ENCODE results near the gene PLCL1.

DNA sequence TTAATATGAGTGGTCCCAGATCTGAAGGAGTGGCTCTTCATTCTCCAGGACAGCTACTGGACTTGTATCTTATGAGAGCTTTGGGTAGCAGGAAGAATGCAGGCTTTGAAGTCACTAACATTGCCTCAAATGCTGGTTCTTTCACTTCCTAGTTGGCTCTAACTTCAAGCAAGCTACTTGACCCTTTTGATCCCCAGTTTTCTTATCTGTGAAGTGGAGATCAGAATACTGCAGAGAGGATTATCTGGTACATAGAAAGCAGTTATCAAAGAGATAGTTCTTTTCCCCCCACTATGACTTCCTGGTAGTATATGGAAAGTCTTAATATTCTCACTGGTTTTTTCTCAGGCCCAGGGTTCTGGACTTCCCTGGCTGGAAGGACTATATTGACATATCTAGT lies 3.4 kb upstream of the PLCL1 start:
- TF ChIP-seq, protein P1, sequence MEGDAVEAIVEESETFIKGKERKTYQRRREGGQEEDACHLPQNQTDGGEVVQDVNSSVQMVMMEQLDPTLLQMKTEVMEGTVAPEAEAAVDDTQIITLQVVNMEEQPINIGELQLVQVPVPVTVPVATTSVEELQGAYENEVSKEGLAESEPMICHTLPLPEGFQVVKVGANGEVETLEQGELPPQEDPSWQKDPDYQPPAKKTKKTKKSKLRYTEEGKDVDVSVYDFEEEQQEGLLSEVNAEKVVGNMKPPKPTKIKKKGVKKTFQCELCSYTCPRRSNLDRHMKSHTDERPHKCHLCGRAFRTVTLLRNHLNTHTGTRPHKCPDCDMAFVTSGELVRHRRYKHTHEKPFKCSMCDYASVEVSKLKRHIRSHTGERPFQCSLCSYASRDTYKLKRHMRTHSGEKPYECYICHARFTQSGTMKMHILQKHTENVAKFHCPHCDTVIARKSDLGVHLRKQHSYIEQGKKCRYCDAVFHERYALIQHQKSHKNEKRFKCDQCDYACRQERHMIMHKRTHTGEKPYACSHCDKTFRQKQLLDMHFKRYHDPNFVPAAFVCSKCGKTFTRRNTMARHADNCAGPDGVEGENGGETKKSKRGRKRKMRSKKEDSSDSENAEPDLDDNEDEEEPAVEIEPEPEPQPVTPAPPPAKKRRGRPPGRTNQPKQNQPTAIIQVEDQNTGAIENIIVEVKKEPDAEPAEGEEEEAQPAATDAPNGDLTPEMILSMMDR (IDR thresholded peaks at IDR 0.05), result no peak
- TF ChIP-seq POLR2AphosphoS5 (IDR thresholded peaks at IDR 0.05), result no peak
- TF ChIP-seq POLR2A (IDR thresholded peaks at IDR 0.05), result no peak

Data from prostate gland (tissue), 2 donors.